Spleen (tissue), 11 donors: Measurements from ENCODE around the gene KRT84. TPM values are rescaled to one million over a fixed set of nuclear protein-coding genes. Genes with fewer than 3 reads are reported as not detected.

ENCODE experiments used
- DNase-seq: peaks from one replicate; pipeline ENCODE4 v3.0.0-alpha.2; 2020
- H3K27ac ChIP-seq, 8 donors: fragments of 200-600 bp; sonication (generic) in 7 of 8; 1 replicate in 4 of 8; 2 replicates in 4 of 8; pipeline versions ENCODE4 v1.5.0 to v1.8.0; 2016 to 2021; ENCODE audit warnings: inconsistent platforms in 4 of 8, mild to moderate bottlenecking in 4 of 8, moderate library complexity in 1 of 8
- H3K27me3 ChIP-seq, 7 donors: fragments of 200-600 bp; sonication (generic) in 6 of 7; replicated peaks in 1 of 7; 1 replicate in 4 of 7; 2 replicates in 3 of 7; pipeline versions ENCODE4 v1.5.0 to v1.8.0; 2016 to 2021; ENCODE audit warnings: inconsistent platforms in 3 of 7, mild to moderate bottlenecking in 1 of 7
- H3K36me3 ChIP-seq, 6 donors: fragments of 200-600 bp; sonication (generic) in 5 of 6; 1 replicate in 4 of 6; 2 replicates in 2 of 6; pipeline versions ENCODE4 v1.5.0 to v1.8.0; 2016 to 2021; ENCODE audit warnings: inconsistent platforms in 2 of 6
- H3K4me1 ChIP-seq, 6 donors: fragments of 200-600 bp; sonication (generic) in 5 of 6; 1 replicate in 3 of 6; 2 replicates in 3 of 6; pipeline versions ENCODE4 v1.5.0 to v1.8.0; 2016 to 2021; ENCODE audit warnings: inconsistent platforms in 3 of 6
- H3K4me3 ChIP-seq, 8 donors: fragments of 200-600 bp; sonication (generic) in 7 of 8; 1 replicate in 4 of 8; 2 replicates in 4 of 8; pipeline versions ENCODE4 v1.5.0 to v1.8.0; 2016 to 2021; ENCODE audit warnings: inconsistent platforms in 4 of 8, mild to moderate bottlenecking in 4 of 8, moderate library complexity in 2 of 8
- H3K9me3 ChIP-seq, 8 donors: fragments of 200-600 bp; sonication (generic) in 7 of 8; 1 replicate in 4 of 8; 2 replicates in 4 of 8; pipeline versions ENCODE4 v1.5.0 to v1.8.0; 2016 to 2021; ENCODE audit warnings: inconsistent platforms in 4 of 8
- POLR2A ChIP-seq, 3 donors: fragments of 450-650 bp; IDR thresholded peaks; one replicate each; pipeline ENCODE4 v1.5.1; 2017; ENCODE audit warnings: antibody characterized with exemption in 3 of 3, mild to moderate bottlenecking in 1 of 3
- POLR2AphosphoS5 ChIP-seq, 3 donors: sonication (generic); formaldehyde crosslinking; IDR thresholded peaks; one replicate each; pipeline ENCODE4 v1.5.1; 2017; ENCODE audit warnings: antibody characterized with exemption in 3 of 3
- WGBS, 5 donors: extraction: QIAGEN DNeasy Blood & Tissue Kit in 3 of 5; methylation state at CpG; one replicate each; pipeline versions ENCODE4 v1.1.5 to v1.1.7; 2013 to 2018; 5-methylcytosine and 5-hydroxymethylcytosine counted together
- intact Hi-C: fragments of 100-400 bp; cut with DNase I; formaldehyde crosslinking; loops from one replicate; pipeline ENCODE4 v1.15.0; 2023; ENCODE audit warnings: low total_unique reads
- polyA plus RNA-seq, 3 donors: library from polyadenylated mRNA; stranded (reverse); fragments of 200-250 nt; gene quantifications; one replicate each; pipeline ENCODE4 v1.2.1, GENCODE V29; 2013
- total RNA-seq, 7 donors: library from RNA; depleted of rRNA in 3 of 7; stranded (reverse); fragments of >200 nt in 3 of 7; fragmentation: NEBNext Ultra II Directional in 4 of 7; extraction: Animal tissue kit (Norgen Biotek cat#: 25700) in 4 of 7; gene quantifications; one replicate each; pipeline versions ENCODE4 v1.1.0 to v1.2.1, GENCODE V29; 2016 to 2021
- TF ChIP-seq, protein P1 (sequence below), 11 experiments: fragments of 200-600 bp in 7 of 11; fragments of 450-650 bp in 4 of 11; sonication (generic) in 4 of 11; IDR thresholded peaks in 8 of 11; conservative IDR thresholded peaks in 3 of 11; 1 replicate in 7 of 11; 2 replicates in 4 of 11; pipeline versions ENCODE4 v1.4.0 to v1.8.0; 2016 to 2021; ENCODE audit warnings: antibody characterized with exemption in 11 of 11, inconsistent platforms in 4 of 11, mild to moderate bottlenecking in 1 of 11
- donor health status: healthy with polysubstance abuse.
- donor health status: DM: no; HTN: no; CAD: no; lungs with moderate emphysema.
- donor health status: DM: no; HTN: no; CAD: no.
- donor health status: Bipolar disorder and iron deficiency.
- donor health status: healthy.
- donor health status: DM: no; HTN: no; CAD: no.
- donor health status: DM: yes; HTN: yes; CAD: no.

Gene KRT84
- total and polyA plus RNA-seq, 10 donors = 0.52 TPM; not detected in 9

DNA sequence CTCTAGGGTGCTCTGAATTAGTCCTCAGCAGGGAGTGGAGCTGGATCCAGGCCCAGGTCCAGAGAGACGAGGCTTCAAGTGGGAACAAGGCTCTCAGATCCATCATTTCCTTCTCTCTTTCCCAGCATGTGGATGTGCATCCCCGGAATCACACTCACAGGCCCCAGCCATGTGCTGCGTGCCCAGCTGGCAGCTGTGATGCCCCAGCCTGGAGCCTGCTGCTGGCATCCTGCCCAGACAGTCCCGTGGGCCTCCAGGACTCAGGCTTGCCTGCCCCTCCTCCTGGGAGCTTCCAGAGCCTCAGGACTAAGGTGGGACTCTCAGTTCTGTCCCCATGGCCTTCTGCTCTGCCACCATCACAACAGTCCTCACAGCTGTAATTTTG lies 6.2 kb upstream of the KRT84 start:
- TF ChIP-seq, protein P1, sequence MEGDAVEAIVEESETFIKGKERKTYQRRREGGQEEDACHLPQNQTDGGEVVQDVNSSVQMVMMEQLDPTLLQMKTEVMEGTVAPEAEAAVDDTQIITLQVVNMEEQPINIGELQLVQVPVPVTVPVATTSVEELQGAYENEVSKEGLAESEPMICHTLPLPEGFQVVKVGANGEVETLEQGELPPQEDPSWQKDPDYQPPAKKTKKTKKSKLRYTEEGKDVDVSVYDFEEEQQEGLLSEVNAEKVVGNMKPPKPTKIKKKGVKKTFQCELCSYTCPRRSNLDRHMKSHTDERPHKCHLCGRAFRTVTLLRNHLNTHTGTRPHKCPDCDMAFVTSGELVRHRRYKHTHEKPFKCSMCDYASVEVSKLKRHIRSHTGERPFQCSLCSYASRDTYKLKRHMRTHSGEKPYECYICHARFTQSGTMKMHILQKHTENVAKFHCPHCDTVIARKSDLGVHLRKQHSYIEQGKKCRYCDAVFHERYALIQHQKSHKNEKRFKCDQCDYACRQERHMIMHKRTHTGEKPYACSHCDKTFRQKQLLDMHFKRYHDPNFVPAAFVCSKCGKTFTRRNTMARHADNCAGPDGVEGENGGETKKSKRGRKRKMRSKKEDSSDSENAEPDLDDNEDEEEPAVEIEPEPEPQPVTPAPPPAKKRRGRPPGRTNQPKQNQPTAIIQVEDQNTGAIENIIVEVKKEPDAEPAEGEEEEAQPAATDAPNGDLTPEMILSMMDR (IDR thresholded peaks at IDR 0.05 in 8 of 11, conservative IDR thresholded peaks at IDR 0.05 in 3 of 11) = no peak
- no peak for TF ChIP-seq POLR2AphosphoS5 (IDR thresholded peaks at IDR 0.05)
- 26 to 64% (median 50%) methylated on average over 4 of the region's 4 CpGs for WGBS, 5 donors
- peak; percentile 63 for DNase-seq

DNA sequence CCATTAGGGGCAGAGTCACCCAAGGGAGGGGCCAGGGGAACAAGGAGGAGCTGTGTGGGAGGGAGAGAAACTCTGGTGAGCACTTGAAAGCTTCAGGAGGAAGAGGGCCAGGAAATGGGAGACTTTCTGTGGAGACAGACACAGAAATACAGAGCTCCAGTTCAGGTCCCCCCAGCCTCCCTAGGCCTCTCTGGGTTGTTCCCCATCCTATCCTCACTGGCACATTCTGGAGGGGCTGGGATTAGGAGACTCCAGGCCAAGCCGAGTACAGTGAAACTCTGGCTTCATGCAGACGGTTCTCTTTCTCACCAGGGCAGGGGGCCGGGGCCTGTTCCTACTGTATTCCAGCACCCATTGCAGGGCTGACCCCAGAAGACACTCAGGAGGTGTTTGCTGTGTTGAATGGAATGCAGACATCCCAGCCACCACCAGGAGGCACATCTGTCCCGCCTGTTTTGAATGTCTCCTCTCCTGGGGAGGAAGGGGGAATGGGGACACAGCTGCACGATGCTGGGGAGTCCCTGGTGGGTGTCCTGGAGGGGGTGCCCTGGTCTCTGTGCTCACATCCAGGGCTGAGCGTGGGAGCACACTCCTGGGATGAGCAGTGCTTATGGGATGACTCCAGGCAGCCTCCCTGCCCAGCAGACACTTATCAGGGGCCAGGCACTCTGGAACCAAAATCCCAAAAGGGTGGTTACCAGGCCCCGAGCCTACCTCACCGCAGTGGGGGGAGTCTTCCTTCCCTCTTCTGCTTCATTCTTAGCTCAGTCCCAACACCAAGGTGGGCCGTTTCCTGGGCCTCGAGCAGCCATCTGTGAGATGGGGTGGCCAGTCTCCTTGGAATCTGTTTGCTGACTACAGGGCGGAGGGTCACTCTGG lies 5.5 kb upstream of the KRT84 start:
- Histone ChIP-seq H3K4me1 (peaks cover 0 to 11% (median 0%) of the 10 kb centered on the region in 6 donors), H3K4me3 (no peak overlapping the region), H3K9me3 (no peaks in the 10 kb centered on the region), H3K27ac (peak overlapping the region in 3 of 8 donors; percentile 23 to 26 (median 23)), H3K27me3 (peaks cover 0 to 34% (median 0%) of the 10 kb centered on the region in 7 donors), H3K36me3 (no peaks in the 10 kb centered on the region)
- WGBS, 5 donors = 64 to 73% (median 67%) methylated on average over 9 to 11 of the region's 11 CpGs
- no peak for TF ChIP-seq POLR2A (IDR thresholded peaks at IDR 0.05)
- TF ChIP-seq, protein P1 (IDR thresholded peaks at IDR 0.05 in 8 of 11, conservative IDR thresholded peaks at IDR 0.05 in 3 of 11) = peak in 7 of 11 experiments; percentile 11 to 50 (median 26)
- peak; percentile 61 for DNase-seq
- intact Hi-C loops = no loop called here

More for the DNA sequence above, 6.2 kb upstream of the KRT84 start:
- no peaks in the 10 kb centered on the region for H3K9me3 ChIP-seq
- H3K27me3 ChIP-seq = peaks cover 0 to 37% (median 0%) of the 10 kb centered on the region in 7 donors
- H3K27ac ChIP-seq = peak overlapping the region in 3 of 8 donors; percentile 23 to 26 (median 23)
- H3K4me3 ChIP-seq = no peak overlapping the region
- H3K4me1 ChIP-seq = peaks cover 0 to 11% (median 0%) of the 10 kb centered on the region in 6 donors
- intact Hi-C loops = no loop called here
- H3K36me3 ChIP-seq = no peaks in the 10 kb centered on the region

DNA sequence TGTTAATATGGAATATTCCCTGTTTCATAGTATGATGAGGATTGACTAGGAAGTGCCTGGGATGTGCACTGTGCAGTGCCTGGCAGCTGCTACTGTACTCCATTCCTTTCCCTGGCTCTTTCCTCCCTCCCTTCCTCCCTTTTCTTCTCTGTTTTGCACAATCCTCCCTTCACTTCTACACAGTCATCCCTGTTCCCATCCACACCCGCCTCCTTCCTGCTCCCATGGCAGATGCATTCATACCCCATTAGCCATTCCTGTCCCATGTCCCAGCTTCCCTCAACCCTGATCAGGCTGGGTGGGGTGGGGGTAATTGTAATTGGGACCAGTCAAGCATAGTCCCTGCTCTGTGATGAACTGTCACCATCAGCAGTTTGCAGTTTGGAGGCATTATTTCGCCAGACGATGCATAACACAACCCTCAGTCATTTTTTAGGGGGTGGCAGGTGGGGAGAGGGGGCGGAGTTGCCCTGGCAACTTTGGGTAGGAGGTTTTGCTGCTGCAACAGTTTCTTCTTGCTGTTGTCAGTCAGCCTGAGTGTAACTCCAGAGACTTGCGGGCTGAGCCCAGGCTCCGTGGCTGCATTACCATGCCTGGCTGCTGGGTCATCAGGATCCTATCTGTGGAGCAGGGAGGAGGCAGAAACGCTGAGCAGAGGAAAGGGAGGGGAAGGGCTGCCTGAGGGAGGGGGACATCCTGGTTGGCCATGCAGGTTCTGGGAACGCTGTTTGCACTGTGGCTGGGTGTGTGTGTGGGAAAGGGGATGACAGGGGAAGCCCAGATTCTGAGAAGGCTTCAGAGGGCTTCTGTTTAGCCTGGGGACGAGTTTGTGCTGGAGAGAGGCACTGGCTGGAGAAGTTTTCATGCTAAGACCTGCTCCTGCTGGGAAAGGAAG lies 4.1 kb upstream of the KRT84 start:
- Histone ChIP-seq H3K4me3 (no peak overlapping the region), H3K9me3 (no peaks in the 10 kb centered on the region), H3K36me3 (no peaks in the 10 kb centered on the region), H3K27ac (no peak overlapping the region), H3K4me1 (peaks cover 0 to 11% (median 0%) of the 10 kb centered on the region in 6 donors), H3K27me3 (peaks cover 0 to 22% (median 0%) of the 10 kb centered on the region in 7 donors)
- no peak for TF ChIP-seq POLR2A (IDR thresholded peaks at IDR 0.05)
- TF ChIP-seq POLR2AphosphoS5 (IDR thresholded peaks at IDR 0.05) = no peak
- TF ChIP-seq, protein P1 (IDR thresholded peaks at IDR 0.05 in 8 of 11, conservative IDR thresholded peaks at IDR 0.05 in 3 of 11) = no peak
- DNase-seq = peak; percentile 54
- 49 to 57% (median 53%) methylated on average over 9 of the region's 9 CpGs for WGBS, 5 donors
- intact Hi-C loops = loop anchor here (10.0 kb wide), 1 partner anchor 105 kb away; the partner anchor contains the start of gene KRT6A
